SKM-1 (cell line): ENCODE results near the gene CASQ1.

Experiments used
- DNase-seq: peaks from one replicate; lab custom pipeline; 2025; ENCODE audit not compliant: unreplicated experiment; lab: John Stamatoyannopoulos, UW

The CASQ1 gene

GRCh38 chr1:160189649-160190625 lies at the start of gene CASQ1:
Gene CASQ1 (plus strand): TSS chr1:160190575. CDS start chr1:160190752, 177 bp downstream.
- no peak for DNase-seq

- DNase-seq, result peak; percentile 92
Observed at GRCh38 chr1:160143695-160144094, 46.7 kb upstream of the CASQ1 start.

- no peak for DNase-seq
Observed at GRCh38 chr1:160144921-160145320, 45.5 kb upstream of the CASQ1 start.

GRCh38 chr1:160146107-160146506 lies 44.3 kb upstream of the CASQ1 start:
- DNase-seq, result no peak

GRCh38 chr1:160148121-160148520 lies 42.3 kb upstream of the CASQ1 start:
- no peak for DNase-seq

- DNase-seq, result no peak
Observed at GRCh38 chr1:160149233-160149632, 41.1 kb upstream of the CASQ1 start.

GRCh38 chr1:160149716-160150115 lies 40.7 kb upstream of the CASQ1 start:
- DNase-seq, result no peak

- DNase-seq, result no peak
Observed at GRCh38 chr1:160151303-160151702, 39.1 kb upstream of the CASQ1 start, which contains the start of gene ATP1A4. Gene ATP1A4 (plus strand): TSS chr1:160151603. CDS start chr1:160152041, 438 bp downstream.

GRCh38 chr1:160154790-160155189 lies 35.6 kb upstream of the CASQ1 start:
- DNase-seq, result peak; percentile 70

- no peak for DNase-seq
Observed at GRCh38 chr1:160156361-160156760, 34.0 kb upstream of the CASQ1 start.

- no peak for DNase-seq
Observed at GRCh38 chr1:160157174-160157573, 33.2 kb upstream of the CASQ1 start.

GRCh38 chr1:160158031-160158430 lies 32.3 kb upstream of the CASQ1 start:
- no peak for DNase-seq

GRCh38 chr1:160158534-160158933 lies 31.8 kb upstream of the CASQ1 start:
- DNase-seq, result no peak

GRCh38 chr1:160159846-160160245 lies 30.5 kb upstream of the CASQ1 start:
- no peak for DNase-seq

- DNase-seq, result no peak
Observed at GRCh38 chr1:160161965-160162705, 28.2 kb upstream of the CASQ1 start.

- DNase-seq, result no peak
Observed at GRCh38 chr1:160162931-160163330, 27.4 kb upstream of the CASQ1 start.

- DNase-seq, result no peak
Observed at GRCh38 chr1:160163615-160164014, 26.8 kb upstream of the CASQ1 start.

GRCh38 chr1:160164121-160164520 lies 26.3 kb upstream of the CASQ1 start:
- DNase-seq, result no peak

- no peak for DNase-seq
Observed at GRCh38 chr1:160166166-160166868, 24.1 kb upstream of the CASQ1 start.

- no peak for DNase-seq
Observed at GRCh38 chr1:160167056-160167455, 23.3 kb upstream of the CASQ1 start.

- DNase-seq, result no peak
Observed at GRCh38 chr1:160167580-160167979, 22.8 kb upstream of the CASQ1 start.
